Adrenal gland (tissue), 5 donors: ENCODE measurements around the gene CAMK1D.

Experiments
- POLR2A ChIP-seq, 2 donors: fragments of 450-650 bp; IDR thresholded peaks; one replicate each; pipeline ENCODE4 v1.6.1; 2017; ENCODE audit warnings: antibody characterized with exemption in 2 of 2, mild to moderate bottlenecking in 2 of 2, moderate library complexity in 1 of 2
- TF ChIP-seq, protein P1 (sequence below), 6 experiments: fragments of 450-650 bp in 4 of 6; fragments of 200-600 bp in 2 of 6; sonication (generic) in 1 of 6; IDR thresholded peaks; 1 replicate in 5 of 6; 2 replicates in 1 of 6; pipeline versions ENCODE4 v1.5.1 to v1.8.0; 2016 to 2021; ENCODE audit warnings: antibody characterized with exemption in 6 of 6, mild to moderate bottlenecking in 2 of 6, moderate library complexity in 1 of 6
- donor health status: DM: no; HTN: no; CAD: no.

- TF ChIP-seq, protein P1, sequence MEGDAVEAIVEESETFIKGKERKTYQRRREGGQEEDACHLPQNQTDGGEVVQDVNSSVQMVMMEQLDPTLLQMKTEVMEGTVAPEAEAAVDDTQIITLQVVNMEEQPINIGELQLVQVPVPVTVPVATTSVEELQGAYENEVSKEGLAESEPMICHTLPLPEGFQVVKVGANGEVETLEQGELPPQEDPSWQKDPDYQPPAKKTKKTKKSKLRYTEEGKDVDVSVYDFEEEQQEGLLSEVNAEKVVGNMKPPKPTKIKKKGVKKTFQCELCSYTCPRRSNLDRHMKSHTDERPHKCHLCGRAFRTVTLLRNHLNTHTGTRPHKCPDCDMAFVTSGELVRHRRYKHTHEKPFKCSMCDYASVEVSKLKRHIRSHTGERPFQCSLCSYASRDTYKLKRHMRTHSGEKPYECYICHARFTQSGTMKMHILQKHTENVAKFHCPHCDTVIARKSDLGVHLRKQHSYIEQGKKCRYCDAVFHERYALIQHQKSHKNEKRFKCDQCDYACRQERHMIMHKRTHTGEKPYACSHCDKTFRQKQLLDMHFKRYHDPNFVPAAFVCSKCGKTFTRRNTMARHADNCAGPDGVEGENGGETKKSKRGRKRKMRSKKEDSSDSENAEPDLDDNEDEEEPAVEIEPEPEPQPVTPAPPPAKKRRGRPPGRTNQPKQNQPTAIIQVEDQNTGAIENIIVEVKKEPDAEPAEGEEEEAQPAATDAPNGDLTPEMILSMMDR (IDR thresholded peaks at IDR 0.05), result no peak
- TF ChIP-seq POLR2A (IDR thresholded peaks at IDR 0.05), result no peak
Observed at GRCh38 chr10:12476656-12477055, 127.3 kb downstream of the CAMK1D start.
